K562 (cell line): ENCODE results near the gene ADPRH. TPM values are rescaled to one million over a fixed set of nuclear protein-coding genes. Genes with fewer than 3 reads are reported as not detected.

ENCODE experiments used
- CSDE1 ChIP-seq, 2 experiments: fragments of 450-650 bp; IDR thresholded peaks; 2 replicates each; pipeline ENCODE4 v1.6.1; 2016; ENCODE audit warnings: mild to moderate bottlenecking in 1 of 2
- HNRNPUL1 ChIP-seq: fragments of 200-400 bp; formaldehyde crosslinking; IDR thresholded peaks from 2 replicates; pipeline ENCODE4 v1.6.1; 2017; ENCODE audit warnings: low read length
- MXI1 ChIP-seq: IDR thresholded peaks from 2 replicates; pipeline ENCODE4 v1.6.1; 2011; ENCODE audit warnings: low read depth, mild to moderate bottlenecking, improper control_type of control experiment, low read length
- NR2C2 ChIP-seq, 2 experiments: fragments of 200-800 bp in 1 of 2; sonication (Bioruptor generic) in 1 of 2; sonication (generic) in 1 of 2; formaldehyde crosslinking in 1 of 2; IDR thresholded peaks; 2 replicates each; pipeline versions ENCODE4 v1.6.1 to v1.8.0; 2016 to 2022; ENCODE audit warnings: mild to moderate bottlenecking in 1 of 2, missing compliant biosample characterization in 1 of 2, missing genetic modification characterization in 1 of 2, missing genetic modification reagents in 1 of 2
- NR4A1 ChIP-seq, 2 experiments: fragments of 250-450 bp in 1 of 2; fragments of 450-650 bp in 1 of 2; sonication (Bioruptor Pico) in 1 of 2; IDR thresholded peaks; 2 replicates each; pipeline versions ENCODE4 v1.4.0 to v1.6.1; 2016 to 2020; ENCODE audit warnings: mild to moderate bottlenecking in 2 of 2, missing compliant biosample characterization in 1 of 2, missing genetic modification characterization in 1 of 2, moderate library complexity in 1 of 2
- PYGO2 ChIP-seq: fragments of 450-650 bp; IDR thresholded peaks from 2 replicates; pipeline ENCODE4 v1.6.1; 2016; ENCODE audit warnings: mild to moderate bottlenecking, missing genetic modification characterization, moderate library complexity, missing compliant biosample characterization
- RBM34 ChIP-seq: fragments of 200-400 bp; formaldehyde crosslinking; IDR thresholded peaks from 2 replicates; pipeline ENCODE4 v1.6.1; 2018; ENCODE audit warnings: low read length, borderline replicate concordance; ENCODE audit not compliant: insufficient read depth
- REST ChIP-seq, 2 experiments: fragments of 450-650 bp; formaldehyde crosslinking in 1 of 2; IDR thresholded peaks; 2 replicates each; pipeline versions ENCODE4 v1.4.0 to v1.6.1; 2014 to 2020; ENCODE audit warnings: mild to moderate bottlenecking in 2 of 2, borderline replicate concordance in 1 of 2, low read depth in 1 of 2
- SPI1 ChIP-seq: IDR thresholded peaks from 2 replicates; pipeline ENCODE4 v1.6.1; 2011; ENCODE audit warnings: low read depth, low read length, control low read depth, borderline replicate concordance
- TEAD4 ChIP-seq, 2 experiments: sonication (generic) in 1 of 2; formaldehyde crosslinking in 1 of 2; IDR thresholded peaks; 2 replicates each; pipeline versions ENCODE4 v1.6.1 to v1.8.0; 2012 to 2022; ENCODE audit warnings: borderline replicate concordance in 1 of 2, inconsistent platforms in 1 of 2, low read length in 1 of 2, mild to moderate bottlenecking in 1 of 2, missing genetic modification reagents in 1 of 2
- ZBTB8A ChIP-seq: fragments of 450-650 bp; IDR thresholded peaks from 2 replicates; pipeline ENCODE4 v1.6.1; 2018; ENCODE audit warnings: mild to moderate bottlenecking, moderate library complexity; ENCODE audit not compliant: partially characterized antibody
- ZNF263 ChIP-seq: sonication (generic); formaldehyde crosslinking; IDR thresholded peaks from 2 replicates; pipeline ENCODE4 v1.8.0; 2022; ENCODE audit warnings: mild to moderate bottlenecking, missing genetic modification reagents, borderline replicate concordance
- ZNF764 ChIP-seq: fragments of 250-450 bp; sonication (Bioruptor Pico); IDR thresholded peaks from 2 replicates; pipeline ENCODE4 v1.4.0; 2020; ENCODE audit warnings: low read depth, mild to moderate bottlenecking, moderate library complexity
- ZNF830 ChIP-seq: fragments of 250-450 bp; sonication (Bioruptor Pico); IDR thresholded peaks from 2 replicates; pipeline ENCODE4 v1.5.0; 2021; ENCODE audit warnings: mild to moderate bottlenecking
- ZZZ3 ChIP-seq: fragments of 450-650 bp; IDR thresholded peaks from 2 replicates; pipeline ENCODE4 v1.6.1; 2016; ENCODE audit warnings: antibody characterized with exemption, mild to moderate bottlenecking, moderate library complexity
- polyA plus RNA-seq, 8 experiments: library from polyadenylated mRNA; depleted of rRNA in 4 of 8; stranded (reverse) in 5 of 8; unstranded in 3 of 8; fragments of >200 nt; fragmentation: Nextera tagmentation in 2 of 8; fragmentation: Illumina TruSeq in 1 of 8; extraction: Ambion mirVana in 2 of 8; extraction: Trizol in 1 of 8; gene quantifications; 2 replicates each; pipeline versions ENCODE4 v1.2.1 to v1.2.3, GENCODE V29; 2011 to 2014; ENCODE audit warnings: inconsistent platforms in 1 of 8, missing spikeins in 1 of 8
- total RNA-seq, 7 experiments: library from RNA; depleted of rRNA in 6 of 7; stranded (reverse); fragments of >200 nt in 6 of 7; fragmentation: Illumina TruSeq in 2 of 7; extraction: Trizol in 2 of 7; gene quantifications; 2 replicates each; pipeline versions ENCODE4 v1.2.1 to v1.2.3, GENCODE V29; 2011 to 2021; ENCODE audit warnings: low replicate concordance in 1 of 7
- TF ChIP-seq, protein P1 (sequence below): IDR thresholded peaks from 3 replicates; pipeline ENCODE4 v1.6.1; 2011; ENCODE audit warnings: borderline replicate concordance, mild to moderate bottlenecking, moderate library complexity; ENCODE audit not compliant: insufficient read length; ENCODE audit errors: extremely low read depth

Gene ADPRH
- total and polyA plus RNA-seq, 9 of the 15 experiments (the other 6 are each of a cell fraction or from before 2014, with no cell fraction given), result 0.01 to 1.4 (median 0.65) TPM

DNA sequence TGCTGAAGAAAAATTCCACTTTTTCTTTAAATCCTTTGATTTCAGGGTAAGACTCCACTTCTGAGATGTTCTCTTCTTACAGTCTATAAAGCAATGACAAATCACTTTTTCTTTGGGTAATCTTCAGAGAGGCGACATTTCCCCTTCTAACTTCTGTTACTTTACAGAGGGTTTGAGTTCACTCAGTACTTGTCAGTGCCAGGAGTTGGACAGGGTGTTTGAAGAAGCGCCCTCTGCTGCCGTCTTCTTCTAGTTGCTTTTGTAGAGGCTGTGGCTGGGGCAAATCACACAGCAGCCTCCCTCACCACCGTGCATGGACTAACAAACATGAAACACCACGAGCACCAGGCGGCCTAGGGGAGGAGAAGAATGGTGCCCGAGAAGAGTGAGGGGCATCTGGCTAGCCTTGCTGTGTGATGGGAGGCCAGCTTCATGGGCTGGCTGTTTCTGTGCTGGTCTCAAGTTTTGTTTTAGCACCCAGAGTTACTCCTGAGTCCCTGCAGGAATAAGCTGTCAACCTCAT, 19.8 kb upstream of the ADPRH start, which contains the start of gene CD80 (continued):
- TF ChIP-seq NR2C2 (CRISPR knock-in tag; IDR thresholded peaks at IDR 0.05), result no peak
- TF ChIP-seq NR2C2 (tag; IDR thresholded peaks at IDR 0.05), result peak; percentile 49
- TF ChIP-seq CSDE1 (IDR thresholded peaks at IDR 0.05), result no peak
- no peak for TF ChIP-seq TEAD4 (IDR thresholded peaks at IDR 0.05; ENCODE audit: low read length)
- no peak for TF ChIP-seq TEAD4 (CRISPR knock-in tag; IDR thresholded peaks at IDR 0.05; ENCODE audit: borderline replicate concordance)
- peak; percentile 34; the same call in 1 of the 2 replicates for TF ChIP-seq REST (IDR thresholded peaks at IDR 0.05; ENCODE audit: borderline replicate concordance)
- TF ChIP-seq REST (CRISPR knock-in tag; IDR thresholded peaks at IDR 0.05; ENCODE audit: low read depth), result no peak
- TF ChIP-seq SPI1, result no peak
- no peak for TF ChIP-seq RBM34
- TF ChIP-seq ZNF764, result no peak
- TF ChIP-seq PYGO2 (tag), result no peak
- no peak for TF ChIP-seq NR4A1 (CRISPR knock-in tag; IDR thresholded peaks at IDR 0.05)
- no peak for TF ChIP-seq NR4A1 (tag; IDR thresholded peaks at IDR 0.05)
- no peak for TF ChIP-seq ZNF263 (CRISPR knock-in tag)
- TF ChIP-seq MXI1, result no peak
- TF ChIP-seq ZNF830, result no peak
- TF ChIP-seq, protein P1, sequence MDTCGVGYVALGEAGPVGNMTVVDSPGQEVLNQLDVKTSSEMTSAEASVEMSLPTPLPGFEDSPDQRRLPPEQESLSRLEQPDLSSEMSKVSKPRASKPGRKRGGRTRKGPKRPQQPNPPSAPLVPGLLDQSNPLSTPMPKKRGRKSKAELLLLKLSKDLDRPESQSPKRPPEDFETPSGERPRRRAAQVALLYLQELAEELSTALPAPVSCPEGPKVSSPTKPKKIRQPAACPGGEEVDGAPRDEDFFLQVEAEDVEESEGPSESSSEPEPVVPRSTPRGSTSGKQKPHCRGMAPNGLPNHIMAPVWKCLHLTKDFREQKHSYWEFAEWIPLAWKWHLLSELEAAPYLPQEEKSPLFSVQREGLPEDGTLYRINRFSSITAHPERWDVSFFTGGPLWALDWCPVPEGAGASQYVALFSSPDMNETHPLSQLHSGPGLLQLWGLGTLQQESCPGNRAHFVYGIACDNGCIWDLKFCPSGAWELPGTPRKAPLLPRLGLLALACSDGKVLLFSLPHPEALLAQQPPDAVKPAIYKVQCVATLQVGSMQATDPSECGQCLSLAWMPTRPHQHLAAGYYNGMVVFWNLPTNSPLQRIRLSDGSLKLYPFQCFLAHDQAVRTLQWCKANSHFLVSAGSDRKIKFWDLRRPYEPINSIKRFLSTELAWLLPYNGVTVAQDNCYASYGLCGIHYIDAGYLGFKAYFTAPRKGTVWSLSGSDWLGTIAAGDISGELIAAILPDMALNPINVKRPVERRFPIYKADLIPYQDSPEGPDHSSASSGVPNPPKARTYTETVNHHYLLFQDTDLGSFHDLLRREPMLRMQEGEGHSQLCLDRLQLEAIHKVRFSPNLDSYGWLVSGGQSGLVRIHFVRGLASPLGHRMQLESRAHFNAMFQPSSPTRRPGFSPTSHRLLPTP, result no peak
- no peak for TF ChIP-seq ZZZ3
- TF ChIP-seq ZBTB8A, result no peak
- no peak for TF ChIP-seq HNRNPUL1
